Stimulated activated CD4-positive, alpha-beta T cell treated with anti-CD3 and anti-CD28 coated beads, Interleukin-15, amount 100 ng/mL, for 24 hours (primary cell): ENCODE results near the gene LAS1L.
"Not testable (repeated sequence)": the region's sequence is repeated elsewhere in the genome, so short reads cannot be mapped to it uniquely, and the experiment has no call there.

Source experiments
- DNase-seq: peaks from one replicate; pipeline ENCODE4 v3.0.0-alpha.2; 2020

Gene LAS1L

GRCh38 chrX:65534450-65535292 is at the start of gene LAS1L:
Gene LAS1L (minus strand): TSS chrX:65534787. CDS start chrX:65534715, 72 bp downstream.
- peak; percentile 92 for DNase-seq

GRCh38 chrX:65582450-65583082 is 48.0 kb upstream of the LAS1L start:
- no peak for DNase-seq

GRCh38 chrX:65581661-65582339 is 47.2 kb upstream of the LAS1L start:
- DNase-seq, result peak; percentile 55

- no peak for DNase-seq
These were observed 43.8 kb upstream of the LAS1L start for GRCh38 chrX:65578346-65578745.

- no peak for DNase-seq
These were observed 41.6 kb upstream of the LAS1L start for GRCh38 chrX:65576160-65576559.

GRCh38 chrX:65575022-65575421 is 40.4 kb upstream of the LAS1L start:
- no peak for DNase-seq

GRCh38 chrX:65574356-65574755 is 39.8 kb upstream of the LAS1L start:
- DNase-seq, result no peak

GRCh38 chrX:65572971-65573370 is 38.4 kb upstream of the LAS1L start:
- no peak for DNase-seq

GRCh38 chrX:65562850-65563249 is 28.3 kb upstream of the LAS1L start:
- not testable (repeated sequence) for DNase-seq

GRCh38 chrX:65551489-65552339 is 17.1 kb upstream of the LAS1L start:
- DNase-seq, result no peak

- no peak for DNase-seq
These were observed 16.5 kb upstream of the LAS1L start for GRCh38 chrX:65551086-65551485.

- DNase-seq, result no peak
These were observed 10.9 kb upstream of the LAS1L start for GRCh38 chrX:65545456-65545855.

GRCh38 chrX:65537229-65537628 is 2.6 kb upstream of the LAS1L start:
- no peak for DNase-seq

- DNase-seq, result no peak
These were observed 1.7 kb upstream of the LAS1L start for GRCh38 chrX:65536291-65536690.

- DNase-seq, result no peak
These were observed 2.6 kb downstream of the LAS1L start for GRCh38 chrX:65532016-65532415.

- peak; percentile 56 for DNase-seq
These were observed 5.8 kb downstream of the LAS1L start for GRCh38 chrX:65528705-65529340.

- DNase-seq, result no peak
These were observed 6.3 kb downstream of the LAS1L start for GRCh38 chrX:65528293-65528692.

GRCh38 chrX:65524139-65524538 is 10.4 kb downstream of the LAS1L start:
- DNase-seq, result no peak

GRCh38 chrX:65522739-65523372 is 11.7 kb downstream of the LAS1L start:
- no peak for DNase-seq

GRCh38 chrX:65519530-65519929 is 15.1 kb downstream of the LAS1L start:
- DNase-seq, result not testable (repeated sequence)

GRCh38 chrX:65518980-65519379 is 15.6 kb downstream of the LAS1L start:
- DNase-seq, result not testable (repeated sequence)

GRCh38 chrX:65517923-65518322 is 16.7 kb downstream of the LAS1L start:
- no peak for DNase-seq
